ENCODE measurements around the gene CAPN14.

The CAPN14 gene

DNA sequence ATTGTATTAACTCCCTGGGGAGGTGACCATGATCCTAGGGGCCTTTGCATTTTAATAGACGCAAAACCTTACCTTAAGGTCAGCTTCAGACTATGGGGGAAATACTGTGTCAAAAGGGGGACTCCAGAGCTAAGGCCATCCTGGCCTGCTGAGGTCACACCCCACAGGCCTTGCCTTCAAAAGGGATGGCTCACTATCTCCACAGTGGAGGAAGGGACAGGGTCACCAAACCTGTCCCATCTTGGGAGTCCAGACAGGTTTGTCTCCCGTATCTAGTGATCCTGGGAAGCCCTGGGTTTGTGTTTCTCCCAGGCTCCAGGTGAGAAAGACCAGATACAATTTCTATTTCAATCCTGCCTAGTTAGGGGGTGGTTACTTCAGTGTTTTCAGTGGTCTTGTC lies 24.9 kb downstream of the CAPN14 start:
- TF ChIP-seq EZH2phosphoT487 (IDR thresholded peaks at IDR 0.05; ENCODE audit: low read length): no peak
- TF ChIP-seq EZH2 (optimal IDR thresholded peaks at IDR 0.05; ENCODE audit: low read depth, low read length): no peak
- TF ChIP-seq, protein P1, sequence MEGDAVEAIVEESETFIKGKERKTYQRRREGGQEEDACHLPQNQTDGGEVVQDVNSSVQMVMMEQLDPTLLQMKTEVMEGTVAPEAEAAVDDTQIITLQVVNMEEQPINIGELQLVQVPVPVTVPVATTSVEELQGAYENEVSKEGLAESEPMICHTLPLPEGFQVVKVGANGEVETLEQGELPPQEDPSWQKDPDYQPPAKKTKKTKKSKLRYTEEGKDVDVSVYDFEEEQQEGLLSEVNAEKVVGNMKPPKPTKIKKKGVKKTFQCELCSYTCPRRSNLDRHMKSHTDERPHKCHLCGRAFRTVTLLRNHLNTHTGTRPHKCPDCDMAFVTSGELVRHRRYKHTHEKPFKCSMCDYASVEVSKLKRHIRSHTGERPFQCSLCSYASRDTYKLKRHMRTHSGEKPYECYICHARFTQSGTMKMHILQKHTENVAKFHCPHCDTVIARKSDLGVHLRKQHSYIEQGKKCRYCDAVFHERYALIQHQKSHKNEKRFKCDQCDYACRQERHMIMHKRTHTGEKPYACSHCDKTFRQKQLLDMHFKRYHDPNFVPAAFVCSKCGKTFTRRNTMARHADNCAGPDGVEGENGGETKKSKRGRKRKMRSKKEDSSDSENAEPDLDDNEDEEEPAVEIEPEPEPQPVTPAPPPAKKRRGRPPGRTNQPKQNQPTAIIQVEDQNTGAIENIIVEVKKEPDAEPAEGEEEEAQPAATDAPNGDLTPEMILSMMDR (IDR thresholded peaks at IDR 0.05; ENCODE audit: low read length): no peak
- H4K20me1 ChIP-seq (ENCODE audit: insufficient read depth, low read length): no peaks in the 10 kb centered on the region
- no peaks in the 10 kb centered on the region for H3K9me3 ChIP-seq (replicated peaks; ENCODE audit: insufficient read depth, low read length)
- H3F3A ChIP-seq (ENCODE audit: insufficient read depth, low read length): no peaks in the 10 kb centered on the region
- H3K36me3 ChIP-seq (replicated peaks; ENCODE audit: insufficient read depth, low read length): no peaks in the 10 kb centered on the region
- H3K27me3 ChIP-seq (replicated peaks; ENCODE audit: insufficient read depth, low read length): no peaks in the 10 kb centered on the region
- H3K9me2 ChIP-seq (replicated peaks; ENCODE audit: insufficient read depth, low read length): no peaks in the 10 kb centered on the region
- H3K4me2 ChIP-seq (ENCODE audit: low read depth, low read length): no peak overlapping the region
- no peak overlapping the region for H3K9ac ChIP-seq (ENCODE audit: low read length)
- H3K27ac ChIP-seq (ENCODE audit: low read length): no peak overlapping the region
- no peak for DNase-seq
- H3K4me3 ChIP-seq (ENCODE audit: low read length): no peak overlapping the region
- H3K4me1 ChIP-seq (ENCODE audit: low read length): no peaks in the 10 kb centered on the region
- no peaks in the 10 kb centered on the region for H3K79me2 ChIP-seq (ENCODE audit: low read length)
- H2AFZ ChIP-seq (ENCODE audit: low read length): no peak overlapping the region

DNA sequence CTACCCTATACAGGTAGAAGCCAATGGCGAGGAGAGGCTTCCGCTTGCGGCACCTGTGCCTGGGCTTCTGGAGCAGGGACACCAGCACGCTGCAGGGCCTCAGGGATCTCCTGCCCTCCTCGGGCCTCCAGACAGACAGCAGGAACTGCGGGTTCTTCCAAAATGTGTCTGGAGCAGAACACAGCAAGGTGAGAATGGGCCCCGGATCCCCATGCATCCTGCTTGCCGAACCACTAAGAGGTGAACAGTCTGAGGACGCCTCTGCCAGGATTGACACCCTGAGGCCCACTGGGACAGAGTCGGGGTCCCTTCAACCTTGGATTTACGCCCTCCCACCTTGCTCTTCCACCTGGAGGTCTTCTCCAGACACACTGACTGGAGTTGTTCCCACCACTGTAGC lies 25.4 kb downstream of the CAPN14 start:
- Histone ChIP-seq H2AFZ (ENCODE audit: low read length) (no peak overlapping the region), H3K4me3 (ENCODE audit: low read length) (no peak overlapping the region), H3K27me3 (replicated peaks; ENCODE audit: insufficient read depth, low read length) (no peaks in the 10 kb centered on the region), H3K9me3 (replicated peaks; ENCODE audit: insufficient read depth, low read length) (no peaks in the 10 kb centered on the region), H3K9me2 (replicated peaks; ENCODE audit: insufficient read depth, low read length) (no peaks in the 10 kb centered on the region), H3K79me2 (ENCODE audit: low read length) (no peaks in the 10 kb centered on the region), H3K9ac (ENCODE audit: low read length) (no peak overlapping the region), H3K4me2 (ENCODE audit: low read depth, low read length) (no peak overlapping the region), H3F3A (ENCODE audit: insufficient read depth, low read length) (no peaks in the 10 kb centered on the region), H3K4me1 (ENCODE audit: low read length) (no peaks in the 10 kb centered on the region), H4K20me1 (ENCODE audit: insufficient read depth, low read length) (no peaks in the 10 kb centered on the region), H3K27ac (ENCODE audit: low read length) (no peak overlapping the region), H3K36me3 (replicated peaks; ENCODE audit: insufficient read depth, low read length) (no peaks in the 10 kb centered on the region)
- no peak for DNase-seq
- TF ChIP-seq, protein P1 (IDR thresholded peaks at IDR 0.05; ENCODE audit: low read length): no peak
- TF ChIP-seq EZH2phosphoT487 (IDR thresholded peaks at IDR 0.05; ENCODE audit: low read length): no peak
- no peak for TF ChIP-seq EZH2 (optimal IDR thresholded peaks at IDR 0.05; ENCODE audit: low read depth, low read length)

DNA sequence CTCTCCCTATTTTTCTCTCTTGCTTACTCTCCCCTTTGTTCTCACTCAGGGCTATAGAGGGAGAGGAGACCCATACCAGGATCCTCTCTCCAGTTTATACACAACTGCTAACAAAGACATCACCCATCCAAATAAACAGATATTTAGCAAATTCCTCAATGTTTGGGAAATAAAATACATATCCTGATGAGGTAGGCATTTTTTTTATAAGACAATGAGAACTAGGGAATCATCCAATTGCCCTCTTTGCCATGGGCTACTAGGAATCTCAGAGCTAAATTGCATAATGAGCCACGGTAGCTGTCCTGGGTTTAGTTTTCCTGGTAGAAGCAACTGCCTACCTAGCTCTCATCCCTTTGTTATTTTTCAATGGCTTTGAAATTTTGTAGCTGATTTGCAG lies 27.1 kb downstream of the CAPN14 start:
- Histone ChIP-seq H3K9me3 (replicated peaks; ENCODE audit: insufficient read depth, low read length) (no peaks in the 10 kb centered on the region), H3K4me3 (ENCODE audit: low read length) (no peak overlapping the region), H3K4me1 (ENCODE audit: low read length) (no peaks in the 10 kb centered on the region), H3K9me2 (replicated peaks; ENCODE audit: insufficient read depth, low read length) (no peaks in the 10 kb centered on the region), H3K4me2 (ENCODE audit: low read depth, low read length) (no peak overlapping the region), H3K27ac (ENCODE audit: low read length) (no peak overlapping the region), H3K36me3 (replicated peaks; ENCODE audit: insufficient read depth, low read length) (no peaks in the 10 kb centered on the region), H2AFZ (ENCODE audit: low read length) (no peak overlapping the region), H3F3A (ENCODE audit: insufficient read depth, low read length) (no peaks in the 10 kb centered on the region), H3K79me2 (ENCODE audit: low read length) (no peaks in the 10 kb centered on the region), H3K9ac (ENCODE audit: low read length) (no peak overlapping the region), H4K20me1 (ENCODE audit: insufficient read depth, low read length) (no peaks in the 10 kb centered on the region), H3K27me3 (replicated peaks; ENCODE audit: insufficient read depth, low read length) (no peaks in the 10 kb centered on the region)
- TF ChIP-seq, protein P1 (IDR thresholded peaks at IDR 0.05; ENCODE audit: low read length): no peak
- TF ChIP-seq EZH2phosphoT487 (IDR thresholded peaks at IDR 0.05; ENCODE audit: low read length): no peak
- no peak for TF ChIP-seq EZH2 (optimal IDR thresholded peaks at IDR 0.05; ENCODE audit: low read depth, low read length)
- no peak for DNase-seq

Data from MM.1S (cell line).